Bronchial epithelial cell (primary cell): Measurements from ENCODE around the gene BBOX1. TPM values are rescaled to one million over a fixed set of nuclear protein-coding genes. Genes with fewer than 3 reads are reported as not detected.
A peak's percentile ranks its signal among the peaks of the same experiment; 100 is the strongest.

ENCODE experiments used
- DNase-seq: peaks from one replicate; pipeline ENCODE4 v3.0.0-alpha.2; 2010; ENCODE audit warnings: low read depth
- FAIRE-seq: peaks from 2 replicates; lab custom pipeline; 2011; peaks lifted over from hg19 to GRCh38; lab: Jason Lieb, UNC
- H3K27me3 ChIP-seq: 2 replicates; pipeline ENCODE4 v1.5.1; 2011; ENCODE audit warnings: low read length; ENCODE audit not compliant: control insufficient read depth, insufficient read depth
- H3K36me3 ChIP-seq: 2 replicates; pipeline ENCODE4 v1.5.1; 2011; ENCODE audit warnings: low read length; ENCODE audit not compliant: control insufficient read depth, insufficient read depth
- H3K4me3 ChIP-seq: 2 replicates; pipeline ENCODE4 v1.5.1; 2011; ENCODE audit warnings: mild to moderate bottlenecking, low read depth, low read length, control low read depth
- total RNA-seq: library from RNA; depleted of rRNA; stranded (reverse); fragments of >200 nt; gene quantifications from 2 replicates; pipeline ENCODE4 v1.2.1, GENCODE V29; 2014
- TF ChIP-seq, protein P1 (sequence below): IDR thresholded peaks from 2 replicates; pipeline ENCODE4 v1.5.1; 2011; ENCODE audit warnings: mild to moderate bottlenecking, moderate library complexity, low read length, control low read depth, inconsistent platforms; ENCODE audit not compliant: insufficient read depth, severe bottlenecking

BBOX1 gene, protein sequence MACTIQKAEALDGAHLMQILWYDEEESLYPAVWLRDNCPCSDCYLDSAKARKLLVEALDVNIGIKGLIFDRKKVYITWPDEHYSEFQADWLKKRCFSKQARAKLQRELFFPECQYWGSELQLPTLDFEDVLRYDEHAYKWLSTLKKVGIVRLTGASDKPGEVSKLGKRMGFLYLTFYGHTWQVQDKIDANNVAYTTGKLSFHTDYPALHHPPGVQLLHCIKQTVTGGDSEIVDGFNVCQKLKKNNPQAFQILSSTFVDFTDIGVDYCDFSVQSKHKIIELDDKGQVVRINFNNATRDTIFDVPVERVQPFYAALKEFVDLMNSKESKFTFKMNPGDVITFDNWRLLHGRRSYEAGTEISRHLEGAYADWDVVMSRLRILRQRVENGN
- 1.3 and 5.6 TPM in 2 replicates for total RNA-seq

DNA sequence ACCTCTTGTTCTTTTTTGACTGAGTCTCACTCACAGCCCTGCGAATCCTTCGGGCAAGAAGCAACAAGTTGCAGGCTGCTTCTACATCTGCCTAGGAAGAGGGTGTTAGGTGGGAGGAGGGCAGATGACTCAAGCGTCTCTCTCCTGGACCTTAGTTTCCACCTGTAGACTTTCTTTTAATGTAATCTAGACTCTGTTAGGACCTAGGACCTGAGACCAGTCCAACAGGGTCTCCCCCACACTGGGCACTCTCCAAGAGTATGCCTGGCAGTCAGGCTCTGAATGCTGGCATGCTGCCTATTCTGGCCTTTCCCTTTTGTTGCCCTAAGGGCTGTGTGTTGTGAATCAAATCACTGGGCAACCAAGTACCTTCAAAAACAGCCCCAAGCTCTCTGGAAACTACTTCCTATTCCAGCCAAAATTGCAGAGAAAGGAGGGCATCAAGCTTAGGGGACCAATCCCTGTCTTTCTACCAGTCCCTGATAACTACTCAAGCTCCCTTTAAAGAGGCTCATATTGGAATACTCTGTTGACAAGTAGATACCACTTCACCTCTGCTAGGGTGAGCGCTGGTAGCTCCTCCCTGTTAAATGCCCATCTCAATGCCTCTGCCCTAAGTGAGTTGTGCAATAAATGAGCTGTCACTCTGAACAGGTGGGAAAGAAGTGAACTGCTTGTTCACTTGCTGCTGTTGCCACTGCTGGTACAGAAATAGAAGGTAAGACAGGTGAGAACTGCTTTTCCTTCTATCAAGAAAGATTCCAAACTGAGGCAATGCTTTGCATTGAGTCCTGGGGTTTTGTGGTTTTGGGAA is at the start of gene BBOX1:
BBOX1 (plus strand) TSS at position 514 of the 814 bp plus-strand sequence. CDS start 14,616 bp downstream, outside the sequence.
- Histone ChIP-seq H3K4me3 (no peak within 1 kb of the TSS), H3K36me3 (no peaks in the 10 kb centered on the region), H3K27me3 (no peaks in the 10 kb centered on the region)
- peak; percentile 72 for FAIRE-seq
- TF ChIP-seq, protein P1, sequence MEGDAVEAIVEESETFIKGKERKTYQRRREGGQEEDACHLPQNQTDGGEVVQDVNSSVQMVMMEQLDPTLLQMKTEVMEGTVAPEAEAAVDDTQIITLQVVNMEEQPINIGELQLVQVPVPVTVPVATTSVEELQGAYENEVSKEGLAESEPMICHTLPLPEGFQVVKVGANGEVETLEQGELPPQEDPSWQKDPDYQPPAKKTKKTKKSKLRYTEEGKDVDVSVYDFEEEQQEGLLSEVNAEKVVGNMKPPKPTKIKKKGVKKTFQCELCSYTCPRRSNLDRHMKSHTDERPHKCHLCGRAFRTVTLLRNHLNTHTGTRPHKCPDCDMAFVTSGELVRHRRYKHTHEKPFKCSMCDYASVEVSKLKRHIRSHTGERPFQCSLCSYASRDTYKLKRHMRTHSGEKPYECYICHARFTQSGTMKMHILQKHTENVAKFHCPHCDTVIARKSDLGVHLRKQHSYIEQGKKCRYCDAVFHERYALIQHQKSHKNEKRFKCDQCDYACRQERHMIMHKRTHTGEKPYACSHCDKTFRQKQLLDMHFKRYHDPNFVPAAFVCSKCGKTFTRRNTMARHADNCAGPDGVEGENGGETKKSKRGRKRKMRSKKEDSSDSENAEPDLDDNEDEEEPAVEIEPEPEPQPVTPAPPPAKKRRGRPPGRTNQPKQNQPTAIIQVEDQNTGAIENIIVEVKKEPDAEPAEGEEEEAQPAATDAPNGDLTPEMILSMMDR, result no peak
- DNase-seq, result peak; percentile 97

DNA sequence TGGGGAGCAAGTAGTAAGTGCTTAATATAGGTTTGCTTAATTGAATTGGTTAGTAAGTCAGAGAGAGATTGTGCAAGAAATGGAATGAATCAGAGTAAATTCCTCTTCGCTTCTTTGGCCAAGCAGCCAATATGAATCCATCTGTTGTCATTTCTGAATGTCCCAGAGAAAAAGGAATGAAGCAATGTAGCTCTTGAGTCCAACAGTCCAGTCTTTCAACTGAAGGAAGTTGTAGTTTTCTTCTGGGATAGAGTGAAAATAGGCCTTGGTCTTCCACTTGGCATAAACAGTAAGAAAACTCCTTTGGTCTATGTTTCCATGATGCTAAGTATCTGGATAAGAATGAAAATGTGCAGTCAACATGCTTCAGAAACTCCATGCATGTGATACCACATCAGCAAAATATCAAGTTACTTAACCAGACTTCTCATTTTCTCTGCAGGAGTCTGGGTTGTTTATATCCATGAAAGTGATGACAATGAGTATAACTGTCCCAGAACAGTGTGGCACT is 48.5 kb upstream of the BBOX1 start:
- Histone ChIP-seq H3K4me3 (no peak overlapping the region), H3K27me3 (no peaks in the 10 kb centered on the region), H3K36me3 (no peaks in the 10 kb centered on the region)
- FAIRE-seq (no peak), DNase-seq (peak; percentile 96)
- TF ChIP-seq, protein P1, result no peak

DNA sequence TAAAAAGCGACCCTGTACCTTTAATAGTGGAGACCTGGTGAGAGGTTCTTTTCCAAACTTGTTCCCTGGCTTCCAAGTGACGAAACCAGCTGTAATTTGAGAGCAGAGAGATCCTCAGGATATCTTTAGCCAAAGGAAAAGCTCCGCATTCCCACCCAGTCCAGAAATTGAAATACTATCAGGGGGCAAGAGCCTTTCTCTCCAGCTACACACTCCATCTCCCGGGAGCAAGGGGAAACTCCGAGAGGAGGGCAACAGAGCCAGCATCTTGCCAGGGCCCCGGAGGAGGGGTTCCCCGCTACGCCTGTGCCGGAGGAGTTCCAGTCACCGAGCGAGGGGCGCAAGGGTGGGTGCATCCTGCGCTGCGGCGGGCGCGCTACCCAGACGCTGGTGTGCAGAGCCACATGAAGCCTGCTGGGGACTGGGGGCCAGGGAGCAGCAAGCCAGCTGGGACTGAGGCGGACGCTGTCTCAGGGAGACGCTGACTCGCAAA is 46.6 kb upstream of the BBOX1 start, which contains the start of gene FIBIN:
FIBIN (plus strand) TSS at position 148 of the 493 bp plus-strand sequence. CDS start 415 bp downstream, outside the sequence.
- Histone ChIP-seq H3K4me3 (peak within 1 kb of the TSS; percentile 70), H3K36me3 (no peaks in the 10 kb centered on the region), H3K27me3 (no peaks in the 10 kb centered on the region)
- DNase-seq (peak; percentile 35), FAIRE-seq (no peak)
- TF ChIP-seq, protein P1, result no peak

DNA sequence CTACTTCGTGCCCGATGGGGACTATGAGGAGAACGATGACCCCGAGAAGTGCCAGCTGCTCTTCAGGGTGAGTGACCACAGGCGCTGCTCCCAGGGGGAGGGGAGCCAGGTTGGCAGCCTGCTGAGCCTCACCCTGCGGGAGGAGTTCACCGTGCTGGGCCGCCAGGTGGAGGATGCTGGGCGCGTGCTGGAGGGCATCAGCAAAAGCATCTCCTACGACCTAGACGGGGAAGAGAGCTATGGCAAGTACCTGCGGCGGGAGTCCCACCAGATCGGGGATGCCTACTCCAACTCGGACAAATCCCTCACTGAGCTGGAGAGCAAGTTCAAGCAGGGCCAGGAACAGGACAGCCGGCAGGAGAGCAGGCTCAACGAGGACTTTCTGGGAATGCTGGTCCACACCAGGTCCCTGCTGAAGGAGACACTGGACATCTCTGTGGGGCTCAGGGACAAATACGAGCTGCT is 46.0 kb upstream of the BBOX1 start:
- TF ChIP-seq, protein P1, result no peak
- H3K27me3 ChIP-seq, result no peaks in the 10 kb centered on the region
- no peak for FAIRE-seq
- DNase-seq, result no peak
- no peaks in the 10 kb centered on the region for H3K36me3 ChIP-seq
- H3K4me3 ChIP-seq, result peak overlapping the region; percentile 70

DNA sequence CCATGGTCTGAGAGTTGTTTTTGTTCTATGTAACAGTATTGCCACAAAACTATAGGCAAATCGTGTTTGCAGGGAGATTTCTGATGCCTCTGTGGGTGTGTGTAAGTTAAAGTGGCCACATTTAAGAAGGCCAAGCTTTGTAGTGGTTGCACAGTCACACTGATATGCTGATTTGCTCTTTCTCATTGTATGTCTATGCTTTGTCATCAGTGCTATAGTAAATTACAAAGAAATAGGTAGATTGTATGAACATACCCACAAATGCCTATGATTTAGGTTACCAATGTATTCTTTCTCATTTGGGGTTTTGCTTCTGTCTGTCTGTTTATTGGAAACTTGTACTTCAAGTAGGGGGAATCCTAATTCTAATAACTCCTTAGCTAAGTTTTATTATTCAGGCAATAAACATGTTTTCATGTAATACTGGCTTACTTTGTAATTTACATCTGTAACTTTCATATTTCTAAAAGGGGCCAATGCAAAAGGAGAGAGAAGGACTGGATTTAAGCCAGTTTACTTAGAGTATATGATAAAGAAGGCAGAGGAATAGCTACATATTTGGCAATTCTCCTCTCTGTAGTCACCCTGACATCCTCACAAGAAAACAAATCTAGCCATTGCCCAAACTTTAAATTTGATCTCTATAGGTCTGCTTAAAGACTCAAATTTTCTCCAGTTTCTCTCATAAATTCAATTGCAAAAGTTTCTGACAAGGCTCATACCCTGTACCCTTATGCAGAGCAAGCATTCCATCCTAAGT is 44.7 kb upstream of the BBOX1 start:
- TF ChIP-seq, protein P1, result no peak
- DNase-seq, result no peak
- Histone ChIP-seq H3K27me3 (no peaks in the 10 kb centered on the region), H3K36me3 (no peaks in the 10 kb centered on the region), H3K4me3 (no peak overlapping the region)
- peak; percentile 13 for FAIRE-seq
